NCI-H2196 treated with DMSO at 0.1 percent for 48 hours (cell line): ENCODE measurements around the gene GPBAR1.
"Not testable (repeated sequence)": the region's sequence is repeated elsewhere in the genome, so short reads cannot be mapped to it uniquely, and the experiment has no call there.

Experiments used
- DNase-seq: peaks from one replicate; lab custom pipeline; 2025; ENCODE audit not compliant: unreplicated experiment; lab: John Stamatoyannopoulos, UW

The GPBAR1 gene

GRCh38 chr2:218306184-218306920 lies 45.5 kb downstream of the GPBAR1 start:
- DNase-seq: no peak

GRCh38 chr2:218307415-218308090 lies 46.7 kb downstream of the GPBAR1 start:
- no peak for DNase-seq

- no peak for DNase-seq
These were observed 50.2 kb downstream of the GPBAR1 start for GRCh38 chr2:218310853-218311540.

- DNase-seq: not testable (repeated sequence)
These were observed 50.9 kb downstream of the GPBAR1 start for GRCh38 chr2:218311541-218312266.

GRCh38 chr2:218312267-218312756 lies 51.5 kb downstream of the GPBAR1 start:
- DNase-seq: no peak

GRCh38 chr2:218313356-218313755 lies 52.5 kb downstream of the GPBAR1 start:
- DNase-seq: no peak
